GM18870 (cell line): Measurements from ENCODE around the gene SUMO2.
"Not testable (repeated sequence)": the region's sequence is repeated elsewhere in the genome, so short reads cannot be mapped to it uniquely, and the experiment has no call there.

Experiments
- ATAC-seq: cut with Tn5 transposase; IDR thresholded peaks from one replicate; pipeline ENCODE4 v1.9.1; 2021; ENCODE audit warnings: moderate library complexity; ENCODE audit not compliant: unreplicated experiment

Gene SUMO2

DNA sequence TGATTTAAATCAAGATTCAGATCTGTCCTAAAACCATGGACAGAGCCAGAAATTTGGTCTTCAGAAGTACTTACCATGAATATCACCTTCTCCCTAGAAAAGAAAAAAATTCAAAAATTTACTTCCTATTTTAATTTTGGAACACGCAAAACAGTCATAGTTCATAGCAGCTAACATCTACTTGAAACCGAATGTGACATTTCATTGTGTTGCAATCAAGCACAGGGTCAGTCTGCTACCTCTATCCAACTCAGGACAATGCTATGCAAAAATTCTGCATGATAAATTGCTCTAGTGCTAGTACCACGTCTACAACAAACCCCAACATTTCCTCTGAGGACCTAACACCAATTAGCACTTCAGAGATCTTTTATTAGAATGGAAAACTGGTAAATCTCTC, 36.2 kb downstream of the SUMO2 start:
- no peak for ATAC-seq

DNA sequence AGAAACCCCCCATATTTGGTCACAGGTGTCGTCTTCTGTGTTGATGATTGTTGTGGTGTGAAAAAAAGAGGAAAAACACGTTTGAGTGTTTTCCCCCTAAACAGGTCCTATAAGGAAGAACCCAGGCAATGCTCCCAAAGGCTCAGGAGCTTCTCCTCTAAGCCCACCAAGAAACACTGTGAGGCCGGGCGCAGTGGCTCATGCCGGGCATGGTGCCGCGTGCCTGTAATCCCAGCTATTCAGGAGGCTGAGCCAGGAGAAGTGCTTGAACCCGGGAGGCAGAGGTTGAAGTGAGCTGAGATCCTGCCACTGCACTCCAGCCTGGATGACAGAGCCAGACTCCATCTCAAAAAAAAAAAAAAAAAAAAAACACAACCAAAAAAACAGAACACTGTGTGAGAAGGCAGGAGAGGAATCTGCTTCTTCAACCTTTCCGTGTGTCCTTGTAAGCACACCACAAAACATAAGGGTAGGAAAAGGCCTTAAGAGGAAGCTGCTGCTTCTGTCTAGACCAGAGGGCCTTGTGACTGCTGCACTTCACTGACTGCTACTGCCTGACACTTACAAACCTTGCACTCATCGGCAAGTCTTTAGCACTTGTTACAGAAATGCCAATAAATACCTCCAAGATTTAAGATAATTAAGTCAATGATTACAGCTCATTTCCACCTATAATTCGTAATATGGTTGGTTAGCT, 37.8 kb downstream of the SUMO2 start:
- no peak for ATAC-seq

DNA sequence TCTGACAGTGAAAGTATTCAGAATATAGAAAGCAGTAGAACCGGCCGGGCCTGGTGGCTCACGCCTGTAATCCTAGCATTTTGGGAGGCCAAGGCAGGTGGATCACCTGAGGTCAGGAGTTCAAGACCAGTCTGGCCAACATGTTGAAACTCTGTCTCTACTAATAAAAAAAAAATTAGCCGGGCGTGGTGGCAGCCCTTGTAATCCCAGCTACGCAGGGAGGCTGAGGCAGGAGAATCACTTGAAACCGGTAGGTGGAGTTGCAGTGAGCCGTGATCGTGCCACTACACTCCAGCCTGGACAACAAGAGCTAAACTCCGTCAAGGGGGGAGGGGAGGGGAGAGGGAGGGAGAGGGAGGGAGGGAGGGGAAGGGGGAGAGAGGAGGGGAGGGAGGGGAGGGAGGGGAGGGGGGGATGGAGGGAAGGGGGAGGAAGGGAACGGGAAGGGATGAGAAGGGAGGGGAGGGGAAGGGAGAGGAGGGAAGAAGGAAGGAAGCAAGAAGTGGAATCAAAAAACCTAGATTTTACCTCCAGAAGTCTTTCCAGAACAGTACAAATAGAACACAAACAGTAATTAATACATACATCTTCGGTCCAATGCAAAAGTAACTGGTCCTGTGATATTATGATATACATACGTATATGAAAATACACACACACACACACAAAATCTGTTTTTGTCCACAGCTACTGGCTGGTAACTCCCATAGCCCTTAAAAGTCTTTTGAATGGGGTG, 40.4 kb downstream of the SUMO2 start:
- ATAC-seq = no peak

DNA sequence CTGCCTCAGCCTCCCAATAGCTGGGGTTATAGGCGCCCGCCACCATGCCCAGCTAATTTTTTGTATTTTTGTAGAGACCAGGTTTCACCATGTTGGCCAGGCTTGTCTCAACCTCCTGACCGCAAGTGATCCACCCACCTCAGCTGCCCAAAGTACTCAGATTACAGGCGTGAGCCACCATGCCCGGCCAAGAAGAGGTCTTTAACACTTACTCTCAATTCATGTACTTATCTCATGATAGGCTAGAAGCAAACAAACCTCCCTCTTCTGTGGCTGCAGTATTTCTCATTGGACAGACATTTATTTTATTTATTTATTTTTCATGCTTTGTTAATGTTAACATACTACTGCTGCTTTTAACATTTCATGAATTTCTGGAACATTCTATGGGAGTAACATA, 44.2 kb downstream of the SUMO2 start:
- ATAC-seq = no peak

DNA sequence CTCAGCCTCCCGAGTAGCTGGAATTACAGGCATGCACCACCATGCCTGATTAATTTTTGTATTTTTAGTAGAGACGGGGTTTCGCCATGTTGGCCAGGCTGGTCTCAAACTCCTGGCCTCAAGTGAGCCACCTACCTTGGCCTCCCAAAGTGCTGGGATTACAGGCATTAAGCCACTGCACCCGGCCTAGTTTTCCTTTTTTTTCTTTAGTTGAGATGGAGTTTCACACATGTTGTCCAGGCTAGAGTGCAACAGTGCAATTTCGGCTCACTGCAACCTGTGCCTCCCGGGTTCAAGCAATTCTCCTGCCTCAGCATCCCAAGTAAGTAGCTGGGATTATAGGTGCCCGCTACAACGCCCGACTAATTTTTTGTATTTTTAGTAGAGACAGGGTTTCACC, 45.0 kb downstream of the SUMO2 start:
- not testable (repeated sequence) for ATAC-seq

DNA sequence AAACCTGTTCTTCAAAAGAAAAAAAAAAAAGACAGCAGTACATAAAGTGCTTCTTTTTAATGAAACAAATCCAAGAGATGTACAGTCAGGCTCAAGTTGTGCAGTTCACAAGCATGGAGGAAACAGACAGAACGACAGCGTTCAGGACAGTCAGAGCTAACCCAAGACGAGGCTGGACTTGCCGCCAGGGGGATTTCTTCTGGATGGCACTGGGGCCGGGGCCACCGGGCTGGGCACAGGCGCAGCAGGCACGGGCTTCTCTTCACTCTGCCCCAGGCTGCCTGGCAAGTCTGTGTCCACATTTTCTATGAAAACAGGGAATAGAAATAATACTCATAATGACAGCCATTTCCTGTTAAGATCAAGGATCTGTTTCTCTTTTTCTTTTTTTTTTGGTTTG, 46.8 kb downstream of the SUMO2 start:
- no peak for ATAC-seq

DNA sequence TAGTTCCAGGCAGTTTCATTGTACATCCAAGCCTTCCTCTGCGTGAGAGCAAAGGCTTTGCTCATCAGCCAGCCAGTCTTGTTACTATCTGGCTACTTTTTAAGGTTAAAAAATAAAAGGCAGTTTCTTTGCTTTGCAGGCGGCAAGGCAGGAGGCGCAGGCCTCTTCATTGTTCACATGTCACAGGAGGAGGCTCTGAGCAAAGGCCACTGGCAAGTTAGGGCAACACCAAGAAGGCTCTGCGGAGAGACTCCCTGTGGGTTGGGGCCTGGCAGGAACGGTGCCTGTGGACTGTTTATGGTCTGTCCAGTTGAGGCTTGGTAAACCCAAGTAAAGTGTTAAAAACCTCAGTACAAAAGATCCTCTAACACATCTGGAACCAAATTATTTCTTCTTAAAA, 47.3 kb downstream of the SUMO2 start:
- ATAC-seq = no peak

DNA sequence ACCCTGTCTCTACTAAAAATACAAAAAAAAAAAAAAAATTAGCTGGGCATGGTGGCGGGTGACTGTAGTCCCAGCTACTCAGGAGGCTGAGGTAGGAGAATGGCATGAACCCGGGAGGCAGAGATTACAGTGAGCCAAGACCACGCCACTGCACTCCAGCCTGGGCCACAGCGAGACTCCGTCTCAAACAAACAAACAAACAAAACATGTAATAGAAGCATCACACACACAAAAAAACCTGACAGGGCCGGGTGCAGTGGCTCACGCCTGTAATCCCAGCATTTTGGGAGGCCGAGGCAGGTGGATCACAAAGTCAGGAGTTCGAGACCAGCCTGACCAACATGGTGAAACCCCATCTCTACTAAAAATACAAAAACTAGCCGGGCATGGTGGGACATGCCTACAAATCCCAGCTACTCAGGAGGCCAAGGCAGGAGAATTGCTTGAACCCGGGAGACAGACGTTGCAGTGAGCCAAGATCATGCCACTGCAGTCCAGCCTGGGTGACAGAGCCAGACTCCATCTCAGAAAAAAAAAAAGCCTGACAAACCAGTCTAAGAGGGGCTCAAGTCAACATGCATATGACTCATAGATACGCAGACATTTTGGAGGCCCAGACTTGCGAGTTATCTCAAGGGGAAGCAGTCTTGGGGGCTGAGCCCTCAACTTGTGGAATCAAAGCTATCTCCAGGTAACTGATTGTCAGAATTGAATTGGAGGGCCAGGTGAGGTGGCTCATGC, 49.0 kb downstream of the SUMO2 start:
- not testable (repeated sequence) for ATAC-seq

DNA sequence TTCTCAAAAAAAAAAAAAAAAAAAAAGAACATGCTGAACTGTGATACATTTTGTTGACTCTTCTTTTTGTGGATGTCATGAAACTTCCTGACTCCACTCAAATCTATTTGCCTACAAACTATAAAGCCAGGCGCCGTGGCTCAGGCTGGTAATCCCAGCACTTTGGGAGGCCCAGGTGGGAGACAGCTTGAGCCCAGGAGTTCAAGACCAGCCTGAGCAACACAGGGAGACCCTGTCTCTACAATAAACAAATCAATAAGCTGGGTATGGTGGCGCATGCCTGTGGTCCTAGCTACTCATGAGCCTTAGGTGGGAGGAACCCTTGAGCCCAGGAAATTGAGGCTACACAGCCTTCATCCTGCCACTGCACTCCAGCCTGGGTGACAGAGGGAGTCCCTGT, 49.8 kb downstream of the SUMO2 start:
- no peak for ATAC-seq

DNA sequence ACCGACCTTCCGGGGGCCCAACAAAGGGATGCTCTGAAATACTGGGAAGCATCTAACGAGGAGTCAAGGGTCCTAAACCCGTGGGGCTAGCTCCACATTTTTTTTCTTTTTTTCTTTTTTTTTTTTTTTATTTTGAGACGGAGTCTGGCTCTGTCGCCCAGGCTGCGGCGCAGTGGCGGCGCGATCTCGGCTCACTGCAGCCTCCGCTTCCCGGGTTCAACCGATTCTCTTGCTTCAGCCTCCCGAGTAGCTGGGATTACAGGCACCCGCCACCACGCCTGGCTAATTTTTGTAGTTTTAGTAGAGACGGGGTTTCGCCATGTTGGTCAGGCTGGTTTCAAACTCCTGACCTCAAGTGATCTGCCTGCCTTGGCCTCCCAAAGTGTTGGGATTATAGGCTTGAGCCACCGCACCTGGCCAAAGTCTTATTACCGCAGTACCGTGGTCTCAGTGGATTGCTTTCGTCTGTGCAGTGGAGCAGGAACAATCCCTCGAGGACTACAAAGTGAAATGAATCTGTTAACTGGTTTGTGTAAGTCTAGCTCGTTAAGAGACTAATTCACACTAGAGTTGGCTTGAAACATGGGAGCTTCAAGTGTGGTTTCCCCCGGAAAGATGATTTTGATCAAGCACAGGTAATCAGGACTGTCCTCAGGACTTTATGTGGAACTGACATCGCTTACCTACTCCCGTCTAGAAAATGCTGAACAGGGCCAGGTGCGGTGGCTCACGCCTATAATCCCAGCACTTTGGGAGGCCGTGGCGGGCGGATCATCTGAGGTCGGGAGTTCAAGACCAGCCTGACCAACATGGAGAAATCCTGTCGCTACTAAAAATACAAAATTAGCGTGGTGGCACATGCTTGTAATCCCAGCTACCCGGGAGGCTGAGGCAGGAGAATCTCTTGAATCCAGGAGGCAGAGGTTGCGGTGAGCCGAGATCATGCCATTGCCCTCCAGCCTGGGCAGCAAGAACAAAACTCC, 50.5 kb downstream of the SUMO2 start:
- ATAC-seq = not testable (repeated sequence)

DNA sequence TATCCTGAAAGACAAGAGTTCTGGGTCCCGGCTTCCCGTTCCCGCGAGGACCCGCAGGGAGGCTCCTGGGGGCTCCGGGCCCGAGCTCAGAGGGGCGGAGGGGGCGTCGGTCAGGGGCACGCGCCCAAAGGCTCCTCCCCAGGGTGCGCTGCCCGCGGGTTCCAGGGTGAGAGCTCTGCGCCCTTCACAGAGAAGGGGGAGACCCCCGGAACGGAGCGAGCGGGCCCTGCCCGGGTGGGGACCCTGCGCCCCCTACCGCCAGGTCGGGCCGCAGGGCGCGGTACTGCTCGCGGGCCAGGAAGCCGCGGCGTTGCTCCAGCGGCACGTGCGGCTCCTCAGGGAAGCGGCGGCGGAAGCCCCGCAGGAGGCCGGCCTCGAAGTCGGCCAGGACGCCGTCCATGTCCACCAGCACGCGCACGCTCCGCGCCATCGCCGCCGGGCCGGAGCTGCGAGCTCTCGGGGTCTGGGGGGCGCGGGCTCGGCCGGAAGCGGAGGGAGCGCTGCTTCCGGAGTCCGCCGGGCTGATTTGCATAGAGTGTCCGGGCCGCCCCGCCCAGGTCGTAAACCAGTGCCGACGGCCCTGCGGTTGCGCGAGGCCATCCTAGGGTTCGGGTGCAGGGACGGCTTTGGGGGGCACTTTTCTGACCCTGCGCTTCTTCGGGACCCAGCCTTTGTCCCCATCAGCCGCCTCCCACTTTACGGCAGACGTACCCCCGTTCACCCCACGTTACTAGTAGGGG, 51.3 kb downstream of the SUMO2 start, which contains the start of gene NT5C:
TSS of gene NT5C (minus strand) at position 465 of the 740 bp plus-strand sequence. CDS start at position 430, 35 bp downstream.
- ATAC-seq = peak; percentile 60

DNA sequence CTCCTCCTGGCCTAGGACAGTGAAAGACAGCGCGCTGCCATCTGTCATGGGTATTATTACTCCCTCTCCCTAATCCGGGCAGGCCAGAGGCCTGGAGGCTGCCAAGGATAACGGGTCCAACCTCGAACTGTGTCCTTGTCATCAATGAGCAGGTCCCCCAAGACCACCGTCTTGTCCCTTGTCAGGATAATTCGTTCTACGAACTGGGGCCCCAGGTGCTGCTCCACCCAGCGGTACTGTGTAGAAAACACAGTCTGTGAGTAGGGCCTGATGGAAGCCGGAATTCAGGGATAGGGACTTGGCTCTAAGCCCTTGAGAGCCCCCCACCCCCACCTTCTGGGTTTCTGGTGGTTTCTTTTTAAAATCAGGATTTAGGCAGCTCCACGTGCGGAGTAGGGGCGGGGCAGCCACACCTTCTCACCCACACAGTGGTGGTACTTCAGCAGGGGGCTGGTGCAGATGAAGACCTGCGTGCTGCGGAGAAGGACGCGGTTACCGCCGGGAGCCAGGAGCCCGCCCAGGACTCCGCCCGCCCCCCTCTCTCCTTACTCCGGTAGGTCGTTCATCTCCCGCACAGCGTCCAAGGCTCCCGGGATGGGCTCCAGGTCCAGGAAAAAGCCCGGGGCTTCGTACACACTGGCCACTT, 52.0 kb downstream of the SUMO2 start:
- no peak for ATAC-seq

DNA sequence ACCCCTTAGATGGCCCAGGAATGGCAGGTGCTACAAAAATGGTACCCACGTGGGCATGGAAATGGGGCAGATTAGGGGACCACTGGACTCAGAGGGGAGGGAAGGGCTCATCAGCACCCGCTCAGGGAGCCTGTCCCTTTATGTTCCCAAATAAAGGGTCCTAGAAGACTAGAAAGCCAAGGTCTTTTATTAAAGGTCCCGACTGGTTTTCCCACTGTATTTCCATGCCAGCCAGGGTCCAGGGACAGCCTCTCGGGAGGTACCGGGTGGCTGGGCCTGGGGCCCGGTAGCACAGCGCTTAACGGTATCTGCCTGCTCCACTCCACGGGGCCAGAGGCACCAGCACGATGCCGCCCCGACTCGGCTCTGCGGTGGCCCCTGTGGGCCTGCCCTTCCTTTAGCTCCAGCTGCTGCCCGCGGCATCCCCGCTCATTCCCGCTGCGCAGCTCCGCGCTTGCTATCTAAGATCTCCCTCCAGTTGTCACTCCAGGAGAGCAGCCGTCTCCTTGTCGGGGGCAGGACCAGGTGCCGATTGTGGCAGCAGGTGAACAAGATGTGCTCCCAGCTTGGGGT, 52.6 kb downstream of the SUMO2 start:
- no peak for ATAC-seq

DNA sequence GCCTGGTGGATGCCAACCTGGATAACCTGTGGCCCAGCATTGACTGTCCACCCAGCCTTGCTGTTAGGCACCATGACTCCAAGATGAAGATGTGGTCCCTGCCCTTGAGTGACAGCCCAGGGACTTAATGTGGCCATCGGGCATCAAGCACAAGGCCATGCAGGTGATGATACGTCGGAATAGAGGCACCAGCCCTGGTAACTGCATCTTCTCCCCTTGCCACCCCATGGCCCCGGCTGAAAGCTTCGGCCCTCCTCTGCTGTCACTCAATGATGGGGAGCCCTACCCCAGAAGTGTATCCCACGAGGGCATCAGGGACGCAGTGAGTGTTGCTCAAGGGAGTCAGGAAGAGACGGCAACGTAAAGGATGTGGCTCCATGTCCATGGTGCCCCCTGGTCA, 53.2 kb downstream of the SUMO2 start:
- no peak for ATAC-seq

DNA sequence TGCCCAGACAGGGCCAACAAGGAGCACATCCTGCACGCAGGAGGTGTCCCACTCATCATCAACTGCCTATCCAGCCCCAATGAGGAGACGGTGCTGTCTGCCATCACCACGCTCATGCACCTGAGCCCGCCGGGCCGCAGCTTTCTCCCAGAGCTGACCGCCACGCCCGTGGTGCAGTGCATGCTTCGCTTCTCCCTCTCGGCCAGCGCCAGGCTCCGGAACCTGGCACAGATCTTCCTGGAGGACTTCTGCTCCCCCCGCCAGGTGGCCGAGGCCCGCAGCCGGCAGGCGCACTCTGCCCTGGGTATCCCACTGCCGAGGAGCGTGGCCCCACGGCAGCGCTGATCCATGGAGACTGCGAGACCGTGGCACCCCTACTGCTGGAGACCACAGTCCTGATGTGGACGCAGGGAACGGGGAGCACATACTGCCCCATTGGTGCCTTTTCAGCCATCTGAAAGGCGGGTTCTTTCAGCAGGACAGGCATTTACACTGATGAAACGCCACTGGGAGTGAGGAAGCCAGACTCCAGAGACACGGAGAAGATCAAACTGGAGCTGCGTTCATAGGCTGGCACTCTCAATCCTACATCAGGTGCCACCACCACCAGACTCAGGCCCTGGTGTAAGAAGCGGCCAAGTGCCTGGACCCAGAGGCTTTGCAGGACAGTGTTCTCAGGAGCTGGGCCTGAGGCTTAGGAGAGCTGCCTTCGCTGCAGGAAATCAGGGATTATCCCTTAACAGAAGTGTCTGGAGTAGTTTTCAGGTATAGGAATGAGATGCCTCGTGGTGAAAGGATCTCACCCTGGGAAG, 53.9 kb downstream of the SUMO2 start:
- ATAC-seq = no peak

DNA sequence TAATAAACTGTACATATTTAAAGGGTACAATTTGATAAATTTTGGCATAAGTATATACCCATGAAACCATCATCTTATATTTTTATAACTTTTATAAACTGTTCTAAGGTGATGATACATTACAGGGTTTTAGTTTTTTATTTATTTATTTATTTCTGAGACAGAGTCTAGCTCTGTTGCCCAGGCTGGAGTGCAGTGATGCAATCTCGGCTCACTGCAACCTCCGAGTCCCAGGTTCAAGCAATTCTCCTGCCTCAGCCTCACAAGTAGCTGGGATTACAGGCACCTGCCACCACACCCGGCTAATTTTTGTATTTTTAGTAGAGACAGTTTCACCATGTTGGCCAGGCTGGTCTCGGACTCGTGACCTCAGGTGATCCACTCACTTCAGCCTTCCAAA, 54.8 kb downstream of the SUMO2 start:
- not testable (repeated sequence) for ATAC-seq

DNA sequence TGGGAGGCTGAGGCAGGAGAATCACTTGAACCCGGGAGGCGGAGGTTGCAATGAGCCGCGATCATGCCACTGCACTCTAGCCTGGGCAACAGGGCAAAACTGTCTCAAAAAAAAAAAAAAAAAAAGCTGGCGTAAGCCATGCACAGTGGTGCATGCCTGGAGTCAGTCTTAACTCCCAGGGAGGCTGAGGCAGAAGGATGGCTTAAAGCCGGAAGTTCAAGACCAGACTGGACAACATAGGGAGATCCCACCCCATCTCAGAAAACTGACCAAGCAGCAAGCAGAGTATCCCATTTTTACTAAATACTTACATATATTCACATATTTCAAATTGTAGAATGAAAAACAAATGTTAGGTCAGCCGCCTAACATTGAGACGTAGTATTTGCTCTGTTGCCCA, 55.8 kb downstream of the SUMO2 start:
- ATAC-seq = no peak

DNA sequence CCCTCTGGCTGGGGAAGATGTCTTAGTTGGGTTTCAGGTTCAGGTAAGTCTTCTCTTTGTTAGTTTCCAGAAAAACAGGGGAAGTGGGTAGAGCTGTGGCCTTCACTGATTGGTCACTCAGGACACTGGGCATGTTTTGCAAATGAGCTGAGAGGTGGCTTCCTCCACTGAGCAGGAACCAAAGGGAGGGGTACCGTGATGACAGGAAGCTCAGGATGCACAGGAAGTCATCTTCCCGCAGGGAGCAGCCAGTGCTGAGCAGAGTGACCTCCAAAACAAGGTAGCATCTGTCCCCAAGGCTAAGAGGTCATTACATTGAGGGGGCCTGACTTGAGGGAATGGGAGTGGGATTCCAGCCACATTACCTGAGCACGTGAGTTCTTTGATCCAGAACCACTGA, 56.8 kb downstream of the SUMO2 start:
- no peak for ATAC-seq
